MCF 10A (cell line): Measurements from ENCODE around the gene AKR1B15. TPM values are rescaled to one million over a fixed set of nuclear protein-coding genes. Genes with fewer than 3 reads are reported as not detected.

ENCODE experiments used
- Bru-seq: library from RNA; stranded (reverse); fragments of 400-500 nt; gene quantifications from one replicate; lab custom pipeline; 2021; lab: Mats Ljungman, UMichigan
- BruChase-seq, 2 experiments: library from RNA; stranded (reverse); fragments of 400-500 nt; gene quantifications; one replicate each; lab custom pipeline; 2021; lab: Mats Ljungman, UMichigan
- BruUV-seq: library from RNA; stranded (reverse); fragments of 400-500 nt; replicated peaks from 2 replicates; lab custom pipeline; 2021; lab: Mats Ljungman, UMichigan
- CTCF ChIA-PET: fragments of 300-600 bp; sonication (Branson Sonifier 250); formaldehyde crosslinking; extraction: SDS; loops from one replicate; lab custom pipeline; 2021; ENCODE audit warnings: antibody characterized with exemption, inconsistent platforms; lab: Yijun Ruan, JAX
- POLR2A ChIA-PET: fragments of 300-600, 350-650 bp; sonication (Branson Sonifier 250); formaldehyde crosslinking; extraction: SDS; loops from one replicate; lab custom pipeline; 2020; ENCODE audit warnings: antibody characterized with exemption, inconsistent platforms; lab: Yijun Ruan, JAX
- DNase-seq: peaks from one replicate; pipeline ENCODE4 v3.0.0-alpha.2; 2018; ENCODE audit not compliant: unreplicated experiment
- H3K27ac Mint-ChIP-seq: one replicate; pipeline ENCODE4 v1.8.0; 2022; ENCODE audit warnings: mild to moderate bottlenecking, low read depth, mixed read lengths; ENCODE audit not compliant: unreplicated experiment
- H3K27me3 Mint-ChIP-seq: one replicate; pipeline ENCODE4 v1.8.0; 2022; ENCODE audit warnings: mixed read lengths; ENCODE audit not compliant: insufficient read depth, unreplicated experiment
- H3K36me3 Mint-ChIP-seq: one replicate; pipeline ENCODE4 v1.8.0; 2022; ENCODE audit warnings: mild to moderate bottlenecking, moderate library complexity, mixed read lengths; ENCODE audit not compliant: insufficient read depth, unreplicated experiment
- H3K4me1 Mint-ChIP-seq: one replicate; pipeline ENCODE4 v1.8.0; 2022; ENCODE audit warnings: mixed read lengths; ENCODE audit not compliant: insufficient read depth, unreplicated experiment
- H3K4me3 Mint-ChIP-seq: one replicate; pipeline ENCODE4 v1.8.0; 2022; ENCODE audit warnings: mild to moderate bottlenecking, moderate library complexity, mixed read lengths; ENCODE audit not compliant: unreplicated experiment
- H3K9me3 Mint-ChIP-seq: one replicate; pipeline ENCODE4 v1.8.0; 2022; ENCODE audit warnings: mixed read lengths; ENCODE audit not compliant: unreplicated experiment
- intact Hi-C: fragments of 100-400 bp; cut with micrococcal nuclease; formaldehyde crosslinking; loops from 2 replicates; pipeline ENCODE4 v1.14.1; 2022
- long read RNA-seq: library from polyadenylated mRNA; stranded (forward); transcript quantifications from one replicate; pipeline ENCODE4 v2.0.0, GENCODE V29; 2022
- total RNA-seq: library from RNA; stranded (reverse); gene quantifications from 2 replicates; pipeline ENCODE4 v1.2.3, GENCODE V29; 2022
- TF ChIP-seq, protein P1 (sequence below): fragments of 200-600 bp; IDR thresholded peaks from one replicate; pipeline ENCODE4 v1.8.0; 2022; ENCODE audit warnings: antibody characterized with exemption, mild to moderate bottlenecking; ENCODE audit not compliant: unreplicated experiment

AKR1B15 gene
- not detected in 2 replicates for total RNA-seq
- Bru-seq, nascent RNA = not detected
- not detected for BruChase-seq, experiment 1, labeled RNA remaining after a 6-hour chase
- BruChase-seq, experiment 2, labeled RNA remaining after a 2-hour chase = not detected
- long read RNA-seq = 0 reads

DNA sequence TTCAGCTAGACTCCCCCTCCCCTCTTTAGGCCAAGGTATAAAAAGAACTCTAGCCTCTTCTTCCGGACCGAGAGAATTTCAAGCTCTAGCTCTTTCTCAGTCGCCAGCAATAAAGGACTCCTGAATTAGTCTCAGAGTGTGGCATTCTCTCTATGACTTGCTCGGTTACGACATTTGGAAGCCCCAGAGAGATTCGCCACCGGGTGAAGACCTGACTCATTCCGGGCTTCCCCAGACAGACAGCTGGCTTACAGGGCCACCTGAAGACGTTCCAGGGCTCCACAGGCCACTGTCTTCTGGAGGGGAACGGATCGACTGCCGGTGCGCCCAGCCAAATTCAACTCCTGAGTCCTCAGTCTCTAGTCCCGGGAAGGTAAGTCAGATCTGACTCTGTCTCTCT, at the start of gene AKR1B15:
Gene AKR1B15 (plus strand): TSS at position 234 of the 400 bp plus-strand sequence. CDS start 15,510 bp downstream, outside the sequence.
- POLR2A ChIA-PET = interaction anchor here (0.8 to 3.3 kb wide), 4 partner anchors 16 to 622 kb away, joined by 3 to 24 read pairs (median 13); partner anchors contain the start of gene CYREN
- peak within 1 kb of the TSS; percentile 31 for H3K27ac Mint-ChIP-seq

DNA sequence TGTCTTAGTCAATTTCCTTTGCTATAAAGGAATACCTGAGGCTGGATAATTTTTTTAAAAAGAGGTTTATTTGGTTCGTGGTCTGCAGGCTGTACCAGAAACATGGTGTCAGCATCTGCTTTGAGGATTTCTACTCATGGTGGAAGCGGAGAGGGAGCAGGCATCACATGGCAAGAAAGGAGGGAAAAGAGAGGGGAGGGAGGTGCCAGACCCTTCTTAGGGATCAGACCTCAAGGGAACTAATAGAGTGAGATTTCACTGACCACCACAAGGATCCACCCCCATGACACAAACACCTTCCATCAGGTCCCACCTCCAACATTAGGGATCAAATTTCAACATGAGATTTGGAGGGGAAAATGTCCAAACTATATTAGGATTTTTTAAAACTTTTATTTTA, 48.5 kb upstream of the AKR1B15 start:
- ChIA-PET POLR2A (no interaction called here), CTCF (interaction anchor here (1.0 kb wide), 1 partner anchor 68 kb away, joined by 5 read pairs; no protein-coding TSS in a partner anchor)
- no peaks in the 10 kb centered on the region for H3K27me3 Mint-ChIP-seq

More for the DNA sequence above, at the start of gene AKR1B15:
- peaks cover 8% of the 10 kb centered on the region for H3K9me3 Mint-ChIP-seq
- no peak within 1 kb of the TSS for H3K4me3 Mint-ChIP-seq
- peak; percentile 86 for DNase-seq
- H3K36me3 Mint-ChIP-seq = no peaks in the 10 kb centered on the region
- TF ChIP-seq, protein P1, sequence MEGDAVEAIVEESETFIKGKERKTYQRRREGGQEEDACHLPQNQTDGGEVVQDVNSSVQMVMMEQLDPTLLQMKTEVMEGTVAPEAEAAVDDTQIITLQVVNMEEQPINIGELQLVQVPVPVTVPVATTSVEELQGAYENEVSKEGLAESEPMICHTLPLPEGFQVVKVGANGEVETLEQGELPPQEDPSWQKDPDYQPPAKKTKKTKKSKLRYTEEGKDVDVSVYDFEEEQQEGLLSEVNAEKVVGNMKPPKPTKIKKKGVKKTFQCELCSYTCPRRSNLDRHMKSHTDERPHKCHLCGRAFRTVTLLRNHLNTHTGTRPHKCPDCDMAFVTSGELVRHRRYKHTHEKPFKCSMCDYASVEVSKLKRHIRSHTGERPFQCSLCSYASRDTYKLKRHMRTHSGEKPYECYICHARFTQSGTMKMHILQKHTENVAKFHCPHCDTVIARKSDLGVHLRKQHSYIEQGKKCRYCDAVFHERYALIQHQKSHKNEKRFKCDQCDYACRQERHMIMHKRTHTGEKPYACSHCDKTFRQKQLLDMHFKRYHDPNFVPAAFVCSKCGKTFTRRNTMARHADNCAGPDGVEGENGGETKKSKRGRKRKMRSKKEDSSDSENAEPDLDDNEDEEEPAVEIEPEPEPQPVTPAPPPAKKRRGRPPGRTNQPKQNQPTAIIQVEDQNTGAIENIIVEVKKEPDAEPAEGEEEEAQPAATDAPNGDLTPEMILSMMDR = no peak
- BruUV-seq = no TSS peak
- peaks cover 26% of the 10 kb centered on the region for H3K4me1 Mint-ChIP-seq
- H3K27me3 Mint-ChIP-seq = no peaks in the 10 kb centered on the region
- CTCF ChIA-PET = interaction anchor here (0.7 to 5.3 kb wide), 18 partner anchors 8 to 116 kb away, joined by 3 to 71 read pairs (median 9); partner anchors contain the start of gene AKR1B10
- intact Hi-C loops = no loop called here

DNA sequence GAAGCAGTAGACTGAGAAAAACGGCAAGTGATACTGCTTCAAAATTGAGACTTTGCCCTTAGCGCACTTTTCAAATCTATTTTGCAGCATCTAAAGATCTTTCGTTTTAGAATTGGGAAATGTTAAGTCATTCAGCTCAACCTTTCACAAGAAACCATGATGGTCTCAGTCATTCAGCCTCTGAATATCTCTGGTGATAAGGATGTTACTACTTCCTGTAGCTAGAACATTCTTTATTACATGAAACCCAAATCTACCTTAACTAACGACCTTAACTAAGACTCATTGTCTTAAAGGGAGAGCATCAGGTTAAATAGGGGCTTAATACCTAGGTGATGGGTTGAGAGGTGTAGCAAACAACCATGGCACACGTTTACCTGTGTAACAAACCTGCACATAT, 47.9 kb upstream of the AKR1B15 start:
- H3K9me3 Mint-ChIP-seq = no peaks in the 10 kb centered on the region
- no peaks in the 10 kb centered on the region for H3K36me3 Mint-ChIP-seq
- intact Hi-C loops = no loop called here
- no peak overlapping the region for H3K4me3 Mint-ChIP-seq
- peaks cover 17% of the 10 kb centered on the region for H3K4me1 Mint-ChIP-seq
- no TSS peak for BruUV-seq
- no peak for DNase-seq
- no peaks in the 10 kb centered on the region for H3K27me3 Mint-ChIP-seq
- no peak overlapping the region for H3K27ac Mint-ChIP-seq
- ChIA-PET POLR2A (interaction anchor here (0.7 kb wide), 1 partner anchor 43 kb away, joined by 3 read pairs; no protein-coding TSS in a partner anchor), CTCF (interaction anchor here (0.6 to 1.0 kb wide), 4 partner anchors 9 to 71 kb away, joined by 3 to 5 read pairs (median 3); no protein-coding TSS in a partner anchor)
- TF ChIP-seq, protein P1 = no peak

More for the DNA sequence above, 48.5 kb upstream of the AKR1B15 start:
- BruUV-seq = no TSS peak
- Mint-ChIP-seq H3K4me3 (no peak overlapping the region), H3K36me3 (no peaks in the 10 kb centered on the region), H3K4me1 (peaks cover 15% of the 10 kb centered on the region), H3K9me3 (no peaks in the 10 kb centered on the region), H3K27ac (no peak overlapping the region)
- DNase-seq = no peak
- intact Hi-C loops = no loop called here
- TF ChIP-seq, protein P1 = no peak
